Mesenteric fat pad (tissue), 1 donor: Measurements from ENCODE around the gene NKX1-1. TPM values are rescaled to one million over a fixed set of nuclear protein-coding genes. Genes with fewer than 3 reads are reported as not detected.
"Not testable (repeated sequence)": the region's sequence is repeated elsewhere in the genome, so short reads cannot be mapped to it uniquely, and the experiment has no call there.

Experiments used
- DNase-seq: peaks from one replicate; pipeline ENCODE4 v3.0.0-alpha.2; 2020; ENCODE audit warnings: low spot score
- total RNA-seq: library from RNA; stranded (reverse); fragmentation: NEBNext Ultra II Directional; extraction: Animal tissue kit (Norgen Biotek cat#: 25700); gene quantifications from one replicate; pipeline ENCODE4 v1.2.1, GENCODE V29; 2021
- donor health status: DM: yes; HTN: yes; CAD: no.

Gene NKX1-1
- total RNA-seq, 1 donor from 2014 or later = not detected

DNA sequence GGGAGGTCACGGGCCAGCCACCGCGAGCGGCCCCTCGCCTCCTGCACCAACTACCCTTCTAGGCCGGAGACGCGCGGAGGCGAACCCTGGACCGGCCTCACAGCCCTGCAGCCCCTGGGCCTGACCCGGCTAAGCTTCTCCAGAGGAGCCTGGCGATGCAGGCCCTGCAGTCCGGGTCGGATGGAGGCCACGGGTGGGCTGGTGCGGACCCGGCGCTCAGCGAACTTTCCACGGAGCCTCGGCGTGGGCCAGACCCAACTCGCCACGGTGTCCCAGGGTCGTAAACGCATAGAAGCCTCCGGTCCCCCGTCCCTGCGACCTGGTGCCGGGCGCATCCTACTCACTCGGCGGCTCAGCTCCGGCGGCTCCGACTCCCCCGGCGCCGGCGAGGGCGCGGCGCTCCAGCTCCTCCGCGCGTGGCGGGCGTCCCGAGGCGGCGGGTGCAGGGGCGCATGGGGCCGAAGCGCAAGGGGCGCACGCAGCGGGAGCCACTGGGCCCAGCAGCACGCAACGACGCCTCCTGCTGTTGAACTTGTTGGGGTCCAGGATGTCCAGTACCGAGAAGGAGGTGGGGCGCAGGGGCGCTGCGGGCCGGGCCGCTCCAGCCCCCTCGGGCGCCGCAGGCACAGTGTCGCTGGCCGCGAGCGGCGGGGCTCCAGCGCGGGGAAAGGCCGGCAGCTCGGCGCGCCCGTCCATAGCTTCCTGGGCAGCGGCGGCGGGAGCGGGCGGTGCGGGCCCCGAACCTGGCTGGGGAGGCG, 427 bp downstream of the NKX1-1 start:
- DNase-seq = peak; percentile 86

DNA sequence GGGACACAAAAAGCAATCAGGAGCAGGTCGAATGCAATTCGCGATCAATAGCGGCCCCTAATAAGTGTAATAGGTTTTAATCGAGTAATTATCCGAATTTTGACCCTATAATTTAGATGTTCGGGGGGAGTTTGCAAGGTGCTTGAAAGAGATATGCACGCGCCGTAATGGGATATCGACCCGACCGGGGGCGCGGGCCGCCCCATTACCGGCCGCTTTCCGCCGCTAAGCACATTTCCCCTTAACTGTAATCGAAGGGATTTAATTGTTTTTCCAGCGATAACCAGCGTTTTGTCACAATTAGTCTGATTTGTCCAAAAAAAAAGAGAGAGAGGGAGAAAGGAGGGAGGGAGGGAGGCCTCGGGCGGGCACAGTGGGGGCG, 997 bp downstream of the NKX1-1 start:
- DNase-seq = no peak

DNA sequence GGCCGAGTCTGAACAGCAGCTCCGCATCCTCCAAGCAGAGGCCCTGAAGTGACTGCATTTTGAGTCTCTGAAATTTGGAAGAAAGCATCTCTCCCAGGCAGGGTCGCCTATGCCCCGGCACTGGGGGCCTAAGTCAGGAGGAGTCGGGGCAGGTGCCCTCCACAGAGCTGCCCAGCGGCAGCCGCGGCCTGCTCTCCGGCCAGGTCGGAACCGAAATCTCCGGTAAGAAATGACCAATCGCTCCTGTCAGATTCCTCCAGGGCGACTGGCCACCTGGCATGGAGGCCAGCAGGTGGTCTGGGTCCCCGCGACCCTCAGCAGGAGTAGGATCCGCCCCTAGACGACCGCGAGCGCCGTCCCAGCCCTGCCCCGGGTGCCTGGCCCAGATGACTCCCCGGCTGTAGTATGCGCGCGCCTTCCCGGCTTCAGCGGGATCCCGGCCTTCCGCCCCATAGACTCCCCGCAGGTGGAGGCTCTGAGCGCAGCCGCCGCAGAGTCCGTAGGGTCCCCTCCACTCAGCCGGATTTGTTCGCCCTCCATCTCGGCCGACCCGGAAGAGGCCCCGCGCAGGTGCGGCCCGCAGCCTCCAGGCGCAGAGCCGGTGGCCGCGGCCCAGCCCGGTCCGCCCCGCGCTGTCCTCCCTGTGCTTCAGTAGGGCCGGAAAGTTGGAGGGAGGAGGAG, 1.5 kb downstream of the NKX1-1 start:
- DNase-seq = peak; percentile 81

DNA sequence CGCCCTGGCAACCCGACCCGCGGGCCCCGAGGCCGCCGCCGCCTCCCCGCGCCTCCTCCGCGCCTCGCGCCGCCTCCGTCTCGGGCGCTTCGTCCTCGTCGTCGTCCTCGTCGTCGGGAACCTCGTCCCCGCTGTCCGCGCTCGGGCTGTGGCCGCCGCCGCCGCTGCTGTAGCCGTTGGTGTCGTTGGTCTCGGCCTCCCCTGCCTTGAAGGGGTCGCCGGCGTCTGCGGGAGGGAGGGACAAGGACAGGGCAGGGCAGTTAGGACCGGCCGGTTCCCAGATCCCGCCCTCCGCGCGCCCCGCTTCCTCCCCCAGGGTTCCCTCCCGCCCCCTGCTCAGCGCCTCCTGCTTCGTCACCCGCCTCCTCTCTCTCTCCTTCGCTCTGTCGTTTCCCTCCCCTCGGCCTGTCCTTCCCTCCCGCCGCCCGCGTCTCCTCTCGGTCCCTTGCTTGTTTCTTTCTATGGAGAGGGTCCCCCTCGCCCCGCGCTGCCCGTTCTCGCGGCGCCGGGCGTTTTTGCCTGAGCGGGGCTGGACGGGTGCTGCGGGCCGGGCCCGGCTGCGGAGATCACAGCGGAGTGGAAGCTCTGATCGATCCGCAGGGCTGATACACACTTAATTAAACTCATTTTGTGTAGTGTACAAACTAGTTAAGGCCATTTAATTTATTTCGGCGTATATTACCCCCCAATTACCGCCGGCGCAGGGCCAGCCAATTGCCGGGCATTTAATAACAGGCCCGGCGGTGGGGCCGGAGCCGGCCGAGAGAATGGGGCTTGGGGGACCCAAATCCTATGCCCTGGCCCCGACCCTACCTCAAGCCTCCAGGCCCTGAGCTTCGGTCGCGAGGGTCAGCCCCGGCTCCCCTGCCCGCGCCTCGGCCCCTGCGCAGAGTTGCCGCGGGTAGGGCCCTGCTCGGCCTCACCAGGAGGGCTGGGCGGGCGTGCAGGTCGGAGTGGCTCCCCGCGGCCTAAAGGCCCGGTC, 2.4 kb downstream of the NKX1-1 start:
- peak; percentile 89 for DNase-seq

DNA sequence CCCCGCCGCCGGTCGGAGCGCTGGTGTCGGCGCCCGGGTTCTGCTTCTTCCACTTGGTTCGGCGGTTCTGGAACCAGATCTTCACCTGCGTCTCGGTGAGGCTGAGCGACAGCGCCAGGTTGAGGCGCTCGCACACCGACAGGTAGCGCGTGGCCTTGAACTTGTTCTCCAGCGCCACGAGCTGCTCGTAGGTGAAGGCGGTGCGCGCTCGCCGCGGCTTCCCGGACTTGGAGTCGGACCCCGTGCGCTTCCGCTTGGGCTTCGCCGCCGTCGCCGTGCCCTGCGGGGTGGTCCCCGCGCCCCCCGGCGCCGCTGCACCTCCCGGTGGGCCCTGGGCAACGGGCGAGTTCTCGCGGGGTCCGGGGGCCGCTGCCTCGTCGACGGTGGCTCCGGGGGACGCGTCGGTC, 3.1 kb downstream of the NKX1-1 start:
- no peak for DNase-seq

DNA sequence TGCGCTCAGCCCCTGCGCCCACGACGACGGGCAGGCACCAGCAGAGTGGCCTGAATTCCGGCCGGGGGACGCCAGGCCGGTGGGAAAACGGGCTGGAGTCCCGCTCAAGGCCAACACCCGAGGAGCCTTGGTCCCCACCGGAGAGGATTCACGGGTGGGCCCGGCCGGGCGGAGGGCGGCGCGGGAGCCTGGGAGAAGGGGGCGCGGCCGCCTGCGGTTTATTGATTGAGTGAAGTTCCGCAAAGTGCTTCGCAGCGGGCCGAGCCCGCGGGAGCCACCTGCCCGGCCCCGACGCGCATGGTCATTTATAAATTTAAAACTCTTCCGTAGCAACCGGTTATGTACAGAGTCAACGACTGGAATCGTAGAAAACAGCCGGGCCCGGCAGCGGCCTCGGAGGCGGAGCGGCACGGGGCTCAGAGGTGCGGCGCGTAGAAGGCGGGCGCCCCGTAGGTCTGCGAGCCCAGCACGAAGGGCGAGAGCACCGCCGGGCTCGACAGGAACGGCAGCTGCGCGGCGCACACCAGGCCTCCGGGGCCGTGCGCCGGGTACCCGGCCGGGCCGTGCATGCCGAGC, 3.6 kb downstream of the NKX1-1 start:
- peak; percentile 82 for DNase-seq

DNA sequence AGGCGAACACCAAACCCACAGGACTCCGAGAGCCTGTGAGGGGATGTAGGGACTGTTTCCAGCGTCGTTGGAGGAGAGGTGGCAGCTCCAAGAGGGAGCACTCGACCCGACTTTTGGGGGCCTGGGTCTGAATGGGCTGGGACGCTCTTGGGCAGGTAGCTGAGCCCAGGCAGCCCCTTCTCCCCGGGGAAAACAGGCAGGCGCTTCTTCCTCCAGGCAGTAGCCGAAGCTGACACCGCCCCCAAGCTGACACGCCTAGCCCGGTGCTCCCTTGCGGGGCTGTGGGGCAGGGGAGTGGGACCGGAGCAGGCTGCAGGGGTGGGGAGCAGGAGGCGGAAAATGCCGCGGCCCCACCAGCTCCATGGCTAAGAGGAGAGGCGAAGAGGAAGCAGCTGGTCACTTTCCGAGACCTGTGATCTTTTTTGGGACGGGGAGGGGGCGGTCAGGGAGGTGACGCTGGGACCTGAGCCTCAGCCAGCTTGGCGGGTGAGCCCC, 4.2 kb downstream of the NKX1-1 start:
- peak; percentile 77 for DNase-seq

DNA sequence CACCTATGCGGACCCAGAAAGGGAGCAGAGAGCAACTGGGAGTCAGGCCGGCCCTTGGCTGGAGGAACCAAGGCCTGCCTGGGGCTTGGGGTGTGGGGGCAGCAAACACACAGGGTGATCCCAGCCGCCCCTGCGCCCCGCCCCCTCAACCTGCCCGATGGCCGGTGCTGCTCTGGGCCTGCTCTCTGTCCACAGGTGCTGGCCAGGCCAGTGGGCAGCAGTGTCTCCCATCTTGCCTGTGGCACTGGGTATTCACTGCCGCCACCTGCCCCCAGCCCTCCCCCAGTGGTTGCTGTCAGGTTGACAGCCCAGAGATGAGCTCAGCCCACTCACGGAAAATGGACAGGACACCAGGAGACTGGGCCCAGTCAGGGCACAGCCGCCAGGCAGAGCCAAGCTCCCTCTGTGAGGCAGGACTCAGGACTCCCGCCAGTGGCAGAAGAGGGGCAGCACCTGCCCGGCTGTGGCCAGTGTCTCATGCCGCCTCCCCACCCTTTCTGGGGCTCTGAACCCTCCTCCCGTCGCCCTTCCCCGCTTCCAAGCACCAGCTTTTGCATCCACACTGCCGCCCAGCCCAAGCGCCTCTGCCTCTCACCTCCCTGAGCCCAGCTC, 4.7 kb downstream of the NKX1-1 start:
- peak; percentile 83 for DNase-seq

DNA sequence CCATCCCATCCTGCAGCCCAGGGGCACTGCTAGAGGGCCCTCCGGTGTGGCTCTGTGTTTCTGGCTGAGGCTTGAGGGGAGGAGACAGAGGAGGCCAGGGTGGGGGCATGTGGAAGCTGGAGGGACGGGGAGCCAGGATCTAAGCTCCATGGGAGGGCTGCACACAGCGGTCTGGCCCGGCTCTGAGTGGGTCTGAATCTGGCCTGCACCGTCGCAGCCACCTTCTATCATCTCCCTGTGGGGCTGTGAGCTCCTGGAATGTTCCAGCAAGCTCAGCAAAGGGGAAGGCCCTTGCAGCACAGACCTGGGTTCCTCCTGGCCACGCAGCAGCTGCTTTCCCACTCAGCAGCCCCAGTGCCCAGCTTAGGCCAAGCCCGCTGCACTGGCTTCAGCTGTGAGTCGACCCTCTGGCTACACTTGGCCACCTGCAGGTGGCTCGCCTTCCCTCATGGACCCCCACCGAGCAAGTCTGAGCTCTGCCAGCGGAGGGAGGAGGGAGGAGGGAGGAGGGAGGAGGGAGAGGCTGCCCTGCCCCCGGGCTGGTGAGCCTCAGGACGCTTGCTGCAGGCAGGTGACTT, 5.3 kb downstream of the NKX1-1 start:
- peak; percentile 76 for DNase-seq

DNA sequence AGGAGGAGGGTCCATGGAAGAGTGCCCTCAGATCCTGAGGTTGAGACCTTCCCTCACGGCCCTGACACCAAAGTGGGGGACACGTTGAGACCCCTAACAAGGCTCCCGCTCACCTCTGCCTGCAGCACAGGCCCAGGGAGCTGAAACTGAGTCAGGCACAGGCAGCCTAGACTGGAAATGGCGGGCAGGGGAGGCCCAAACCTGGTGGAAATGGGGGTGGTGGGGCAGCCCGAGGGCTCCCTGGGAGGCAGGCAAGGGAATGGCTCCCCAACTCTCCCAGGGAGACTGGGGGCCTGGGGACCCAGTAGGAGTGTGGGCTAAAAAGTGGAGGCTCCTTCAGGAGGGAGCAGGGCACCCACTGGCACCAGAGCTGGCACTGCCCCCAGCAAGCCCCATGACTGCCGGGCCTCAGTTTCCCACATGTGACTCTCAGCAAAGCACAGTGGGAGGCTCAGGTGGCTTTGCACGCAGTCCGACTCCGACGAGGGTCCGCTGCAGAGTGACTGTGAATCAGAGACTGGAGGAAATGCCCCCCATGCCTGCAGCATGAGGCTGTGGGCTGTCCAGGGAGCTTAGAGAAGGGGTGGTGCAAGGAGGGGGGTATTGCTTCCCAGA, 5.9 kb downstream of the NKX1-1 start:
- peak; percentile 80 for DNase-seq

DNA sequence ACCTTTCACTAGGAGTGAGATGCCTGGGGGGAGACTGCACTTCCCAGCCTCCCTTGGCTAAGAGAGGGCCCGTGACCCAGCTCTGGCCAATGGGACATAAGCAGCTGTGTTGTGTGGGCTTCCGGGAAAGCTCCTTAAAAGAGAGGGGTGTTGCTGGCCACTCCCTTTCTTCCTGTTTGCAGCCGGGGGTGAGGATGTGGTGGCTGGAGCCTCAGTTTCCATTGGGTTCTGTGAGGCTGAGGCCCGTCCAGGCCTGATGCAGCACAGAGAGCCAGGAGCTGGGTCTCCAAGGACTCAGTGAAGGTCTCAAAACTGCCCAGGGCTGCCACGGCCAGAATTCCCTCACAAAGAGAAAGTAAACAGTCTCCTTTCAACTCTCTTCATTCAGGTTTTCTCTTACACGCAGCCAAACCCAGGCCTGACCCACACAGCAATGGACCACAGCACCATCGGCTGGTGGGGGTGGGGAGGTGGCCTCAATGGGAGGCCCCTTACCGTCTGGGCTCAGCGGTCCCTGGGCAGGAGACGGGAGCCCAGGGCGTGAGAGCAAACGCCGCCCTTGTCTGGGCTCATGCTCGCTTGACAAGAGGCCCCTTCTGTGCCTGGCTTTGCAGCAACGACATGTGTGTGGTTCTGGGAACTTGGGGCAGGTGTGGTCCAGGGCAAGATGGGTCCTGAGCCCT, 6.6 kb downstream of the NKX1-1 start:
- DNase-seq = peak; percentile 72

DNA sequence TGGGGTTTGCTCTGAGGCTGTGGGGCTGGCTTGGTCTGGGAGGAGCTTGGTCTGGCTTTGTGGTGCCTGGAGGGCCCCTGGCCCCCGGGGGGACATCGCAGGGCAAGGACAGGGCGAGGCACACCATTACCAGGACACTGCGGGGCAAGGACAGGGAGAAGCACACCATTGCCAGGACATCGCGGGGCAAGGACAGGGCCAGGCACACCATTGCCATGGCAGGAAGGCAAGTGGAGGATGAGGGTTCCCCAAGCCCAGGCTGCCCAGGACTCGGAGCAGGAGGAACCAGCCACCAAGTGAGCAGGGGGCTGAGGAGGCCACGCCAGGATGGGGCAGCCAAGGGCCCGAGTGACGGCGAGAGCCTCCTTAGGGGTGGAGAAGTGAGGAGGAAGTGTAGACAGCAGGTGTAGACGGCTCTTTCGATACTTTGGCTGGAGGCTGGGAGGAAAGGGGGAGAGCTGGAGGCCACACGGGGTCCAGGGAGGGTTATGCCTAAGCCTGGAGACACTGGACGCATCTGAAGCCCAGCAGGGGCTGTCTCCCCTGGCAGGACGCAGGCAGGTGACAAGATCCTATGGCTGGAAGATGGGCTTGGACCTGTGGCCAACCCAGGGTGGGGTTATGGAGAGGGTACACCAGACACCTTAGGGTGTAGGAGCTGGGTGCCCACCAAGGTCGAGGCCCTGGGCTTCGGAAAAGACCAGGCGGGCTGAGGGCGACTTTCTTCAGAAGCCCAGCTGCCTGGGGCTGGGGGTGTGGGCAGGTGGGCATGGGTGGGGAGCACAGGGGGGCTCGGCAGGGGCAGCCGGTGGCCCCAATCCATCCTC, 7.3 kb downstream of the NKX1-1 start:
- DNase-seq = peak; percentile 67

DNA sequence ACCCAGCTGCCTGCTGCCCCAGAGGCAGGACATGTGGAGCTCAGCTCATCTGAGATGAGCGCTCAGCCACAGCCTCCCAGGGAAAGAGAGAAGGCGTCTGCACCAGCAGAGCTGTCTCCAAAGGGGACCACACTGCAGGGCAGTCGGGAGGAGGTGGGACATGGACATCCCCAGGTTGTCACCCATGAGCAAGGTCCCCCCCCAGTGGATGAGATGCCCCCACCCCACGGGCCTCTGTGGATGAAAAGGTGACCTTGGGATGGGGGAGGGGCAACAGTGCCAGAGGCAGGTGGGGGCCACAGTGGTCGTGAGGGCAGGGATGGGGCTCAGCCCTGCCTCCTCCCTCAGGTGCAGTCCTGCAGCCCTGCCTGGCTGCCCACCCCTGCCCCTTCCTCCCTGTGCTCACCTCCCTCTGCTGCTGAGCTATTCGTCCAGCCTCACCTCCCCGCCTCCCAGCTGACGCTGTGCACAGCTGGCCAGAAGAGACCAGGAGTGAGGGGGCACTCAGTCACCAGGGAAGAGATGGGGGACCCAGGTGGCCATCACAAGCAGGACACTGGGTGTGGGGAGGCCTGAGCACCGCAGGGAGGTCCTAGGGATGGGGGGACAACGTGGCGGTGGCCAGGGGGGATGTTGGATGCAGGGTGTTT, 9.3 kb downstream of the NKX1-1 start:
- DNase-seq = peak; percentile 41

DNA sequence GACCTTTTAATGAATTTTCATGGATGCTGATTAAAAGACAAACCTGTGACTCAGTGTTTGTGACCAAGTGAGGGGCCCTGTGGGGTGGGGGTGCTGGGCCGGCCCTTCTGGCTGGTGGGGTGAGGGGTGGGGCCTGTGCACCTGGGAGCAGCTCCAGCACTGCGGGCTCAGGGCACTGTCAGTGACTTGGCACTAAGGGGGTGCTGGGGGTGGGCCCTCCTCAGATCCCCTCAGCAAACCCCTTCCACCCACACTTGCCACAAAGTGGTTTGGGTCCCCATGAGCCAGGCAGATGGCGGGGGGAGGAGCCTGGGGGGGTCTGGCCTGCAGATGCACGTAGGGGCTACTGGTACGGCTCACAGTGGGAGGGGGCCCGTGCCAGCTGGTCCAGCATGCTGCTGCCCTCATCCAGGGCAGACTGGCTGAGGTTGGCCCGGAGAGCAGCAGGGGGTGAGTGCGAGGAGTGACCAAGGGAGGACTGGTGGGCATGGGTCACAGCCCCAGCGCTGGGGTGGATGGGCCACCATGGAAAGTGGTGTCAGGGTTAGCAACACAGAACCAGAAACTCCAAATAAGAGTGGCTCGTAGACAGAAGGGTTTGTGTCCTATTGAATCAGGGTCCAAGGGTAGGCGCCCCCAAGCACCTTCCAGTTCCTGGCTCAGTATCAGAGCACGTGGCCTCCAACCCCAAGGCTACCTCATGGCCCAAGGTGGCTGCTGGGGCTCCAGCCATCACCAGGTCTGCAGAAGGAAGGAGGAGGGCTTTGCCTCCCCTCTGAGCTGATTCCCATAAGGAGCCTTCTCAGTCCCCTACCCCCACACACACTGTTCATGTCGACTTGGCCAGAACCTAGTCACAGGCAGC, 10.1 kb downstream of the NKX1-1 start:
- no peak for DNase-seq

DNA sequence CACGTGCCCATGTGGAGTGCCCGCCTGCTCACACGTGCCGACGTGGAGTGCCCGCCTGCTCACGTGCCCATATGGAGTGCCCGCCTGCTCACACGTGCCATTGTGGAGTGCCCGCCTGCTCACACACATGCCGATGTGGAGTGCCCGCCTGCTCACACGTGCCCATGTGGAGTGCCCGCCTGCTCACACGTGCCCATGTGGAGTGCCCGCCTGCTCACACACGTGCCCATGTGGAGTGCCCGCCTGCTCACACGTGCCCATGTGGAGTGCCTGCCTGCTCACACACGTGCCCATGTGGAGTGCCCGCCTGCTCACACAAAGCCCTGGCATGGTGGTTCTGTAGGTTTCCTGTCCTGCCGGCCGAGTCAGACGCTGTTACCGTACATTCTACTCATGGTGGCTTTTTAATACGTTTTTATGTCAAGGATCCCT, 10.8 kb downstream of the NKX1-1 start:
- not testable (repeated sequence) for DNase-seq

DNA sequence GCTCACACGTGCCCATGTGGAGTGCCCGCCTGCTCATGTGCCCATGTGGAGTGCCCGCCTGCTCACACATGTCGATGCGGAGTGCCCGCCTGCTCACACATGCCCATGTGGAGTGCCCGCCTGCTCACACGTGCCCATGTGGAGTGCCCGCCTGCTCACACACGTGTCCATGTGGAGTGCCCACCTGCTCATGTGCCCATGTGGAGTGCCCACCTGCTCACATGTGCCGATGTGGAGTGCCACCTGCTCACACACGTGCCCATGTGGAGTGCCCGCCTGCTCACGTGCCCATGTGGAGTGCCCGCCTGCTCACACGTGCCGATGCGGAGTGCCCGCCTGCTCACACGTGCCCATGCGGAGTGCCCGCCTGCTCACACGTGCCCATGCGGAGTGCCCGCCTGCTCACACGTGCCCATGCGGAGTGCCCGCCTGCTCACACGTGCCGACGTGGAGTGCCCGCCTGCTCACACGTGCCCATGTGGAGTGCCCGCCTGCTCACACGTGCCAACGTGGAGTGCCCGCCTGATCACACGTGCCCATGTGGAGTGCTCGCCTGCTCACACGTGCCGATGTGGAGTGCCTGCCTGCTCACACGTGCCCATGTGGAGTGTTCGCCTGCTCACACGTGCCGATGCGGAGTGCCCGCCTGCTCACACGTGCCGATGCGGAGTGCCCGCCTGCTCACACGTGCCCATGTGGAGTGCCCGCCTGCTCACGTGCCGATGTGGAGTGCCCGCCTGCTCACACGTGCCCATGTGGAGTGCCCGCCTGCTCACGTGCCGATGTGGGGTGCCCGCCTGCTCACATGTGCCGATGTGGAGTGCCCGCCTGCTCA, 11.5 kb downstream of the NKX1-1 start:
- not testable (repeated sequence) for DNase-seq
